HG03108 (cell line): ENCODE data around the gene NT5M.

Experiments
- ATAC-seq: cut with Tn5 transposase; IDR thresholded peaks from one replicate; pipeline ENCODE4 v1.9.1; 2021; ENCODE audit warnings: moderate library complexity; ENCODE audit not compliant: unreplicated experiment

NT5M gene

GRCh38 chr17:17388657-17389496 is 85.7 kb downstream of the NT5M start:
- ATAC-seq: no peak

- no peak for ATAC-seq
Measured at GRCh38 chr17:17391668-17392370, 88.6 kb downstream of the NT5M start.

GRCh38 chr17:17393976-17394375 is 90.8 kb downstream of the NT5M start:
- ATAC-seq: no peak

GRCh38 chr17:17394494-17394893 is 91.3 kb downstream of the NT5M start:
- no peak for ATAC-seq

GRCh38 chr17:17395246-17395802 is 92.2 kb downstream of the NT5M start:
- ATAC-seq: no peak

GRCh38 chr17:17395885-17396284 is 92.7 kb downstream of the NT5M start:
- no peak for ATAC-seq
